Measurements from ENCODE around the gene PTK7.

The PTK7 gene

GRCh38 chr6:43075670-43076463 is at the start of gene PTK7:
Gene PTK7 (plus strand): TSS chr6:43076314. CDS start chr6:43076489, 175 bp downstream.
- DNase-seq (ENCODE audit: low read depth): no peak
- TF ChIP-seq, protein P1, sequence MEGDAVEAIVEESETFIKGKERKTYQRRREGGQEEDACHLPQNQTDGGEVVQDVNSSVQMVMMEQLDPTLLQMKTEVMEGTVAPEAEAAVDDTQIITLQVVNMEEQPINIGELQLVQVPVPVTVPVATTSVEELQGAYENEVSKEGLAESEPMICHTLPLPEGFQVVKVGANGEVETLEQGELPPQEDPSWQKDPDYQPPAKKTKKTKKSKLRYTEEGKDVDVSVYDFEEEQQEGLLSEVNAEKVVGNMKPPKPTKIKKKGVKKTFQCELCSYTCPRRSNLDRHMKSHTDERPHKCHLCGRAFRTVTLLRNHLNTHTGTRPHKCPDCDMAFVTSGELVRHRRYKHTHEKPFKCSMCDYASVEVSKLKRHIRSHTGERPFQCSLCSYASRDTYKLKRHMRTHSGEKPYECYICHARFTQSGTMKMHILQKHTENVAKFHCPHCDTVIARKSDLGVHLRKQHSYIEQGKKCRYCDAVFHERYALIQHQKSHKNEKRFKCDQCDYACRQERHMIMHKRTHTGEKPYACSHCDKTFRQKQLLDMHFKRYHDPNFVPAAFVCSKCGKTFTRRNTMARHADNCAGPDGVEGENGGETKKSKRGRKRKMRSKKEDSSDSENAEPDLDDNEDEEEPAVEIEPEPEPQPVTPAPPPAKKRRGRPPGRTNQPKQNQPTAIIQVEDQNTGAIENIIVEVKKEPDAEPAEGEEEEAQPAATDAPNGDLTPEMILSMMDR (conservative IDR thresholded peaks at IDR 0.05; ENCODE audit: low read depth, low read length): no peak

GRCh38 chr6:43026365-43026764 is 49.7 kb upstream of the PTK7 start:
- DNase-seq (ENCODE audit: low read depth): no peak
- no peak overlapping the region for H3K4me3 ChIP-seq (ENCODE audit: low read length)
- TF ChIP-seq, protein P1 (conservative IDR thresholded peaks at IDR 0.05; ENCODE audit: low read depth, low read length): no peak

More at GRCh38 chr6:43075670-43076463, at the start of gene PTK7:
- peak within 1 kb of the TSS; percentile 87 for H3K4me3 ChIP-seq (ENCODE audit: low read length)

DNA sequence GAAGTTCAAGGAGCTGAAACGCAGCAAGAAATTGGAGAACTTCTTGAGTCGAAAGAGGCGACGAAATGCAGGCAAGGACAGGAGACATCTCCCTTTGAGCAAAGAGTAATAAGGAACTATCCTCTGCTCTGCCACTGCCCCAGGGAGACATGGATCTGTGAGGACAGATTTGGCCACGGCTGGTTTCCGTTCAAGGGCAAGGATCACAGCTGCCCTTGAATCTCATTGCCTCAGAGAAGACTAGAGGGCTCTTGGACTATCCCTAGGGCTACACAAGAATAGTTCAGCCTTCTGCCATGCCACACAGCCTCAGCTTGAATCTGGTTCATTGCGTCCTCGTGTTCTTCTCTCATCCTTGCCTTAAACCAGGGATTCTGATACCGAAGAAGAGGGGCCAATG is 47.0 kb upstream of the PTK7 start:
- H3K4me3 ChIP-seq (ENCODE audit: low read length): no peak overlapping the region
- no peak for DNase-seq (ENCODE audit: low read depth)
- TF ChIP-seq, protein P1 (conservative IDR thresholded peaks at IDR 0.05; ENCODE audit: low read depth, low read length): no peak

DNA sequence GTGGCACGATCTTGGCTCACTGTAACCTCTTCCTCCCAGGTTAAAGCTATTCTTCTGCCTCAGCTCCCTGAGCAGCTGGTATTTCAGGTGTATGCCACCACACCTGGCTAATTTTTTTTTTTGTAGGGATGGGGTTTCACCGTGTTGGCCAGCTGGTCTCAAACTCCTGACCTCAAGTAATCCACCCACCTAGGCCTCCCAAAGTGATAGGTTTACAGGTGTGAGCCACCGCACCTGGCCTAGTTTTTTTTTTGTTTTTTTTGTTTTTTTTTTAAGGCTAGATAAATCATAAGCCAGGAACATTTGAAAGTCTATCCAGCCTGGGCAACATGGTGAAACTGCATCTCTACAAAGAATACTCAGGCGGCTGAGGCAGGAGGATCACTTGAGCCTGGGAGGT is 43.8 kb upstream of the PTK7 start:
- no peak for DNase-seq (ENCODE audit: low read depth)
- TF ChIP-seq, protein P1 (conservative IDR thresholded peaks at IDR 0.05; ENCODE audit: low read depth, low read length): no peak
- no peak overlapping the region for H3K4me3 ChIP-seq (ENCODE audit: low read length)

DNA sequence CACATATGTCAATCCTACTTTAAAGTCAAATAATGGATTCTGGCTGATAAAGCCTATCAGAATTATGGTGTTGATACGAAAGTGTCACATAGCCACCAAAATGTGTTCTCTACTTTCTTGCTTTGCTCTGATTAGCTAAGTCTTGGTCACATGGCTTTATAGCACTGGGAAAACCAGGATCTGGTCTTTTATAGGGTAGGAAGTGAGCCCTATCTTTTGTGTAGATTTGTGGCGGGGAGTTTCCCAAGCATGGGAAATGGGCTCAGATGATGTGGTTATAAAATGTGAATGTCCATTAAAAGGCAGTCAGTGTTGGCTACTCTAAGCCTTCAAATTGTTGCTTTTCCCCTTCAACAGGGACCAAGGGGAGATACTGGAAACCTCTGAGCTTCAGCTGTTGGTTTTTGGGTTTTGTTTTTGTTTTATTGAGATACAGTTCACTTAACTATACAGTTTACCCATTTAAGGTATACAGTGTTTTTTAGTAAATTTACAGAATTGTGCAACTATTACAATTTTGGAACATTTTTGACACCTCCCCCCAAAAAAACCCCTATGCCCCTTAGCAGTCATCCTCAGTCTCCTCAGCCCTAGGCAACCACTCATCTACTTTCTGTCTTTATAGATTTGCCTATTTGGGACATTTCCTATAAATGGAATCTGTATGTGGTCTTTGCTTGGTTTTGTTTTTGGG is 42.5 kb upstream of the PTK7 start:
- TF ChIP-seq, protein P1 (conservative IDR thresholded peaks at IDR 0.05; ENCODE audit: low read depth, low read length): no peak
- DNase-seq (ENCODE audit: low read depth): no peak

GRCh38 chr6:43034190-43034525 is 42.0 kb upstream of the PTK7 start:
- TF ChIP-seq, protein P1 (conservative IDR thresholded peaks at IDR 0.05; ENCODE audit: low read depth, low read length): no peak
- no peak overlapping the region for H3K4me3 ChIP-seq (ENCODE audit: low read length)
- no peak for DNase-seq (ENCODE audit: low read depth)

More for the DNA sequence above, 42.5 kb upstream of the PTK7 start:
- no peak overlapping the region for H3K4me3 ChIP-seq (ENCODE audit: low read length)
